GM23248 (cell line): ENCODE measurements around the gene MIA3.

Source experiments
- EZH2 ChIP-seq: fragments of 200-600 bp; sonication (generic); IDR thresholded peaks from 2 replicates; pipeline ENCODE4 v1.6.1; 2018; ENCODE audit warnings: antibody characterized with exemption, mild to moderate bottlenecking; ENCODE audit not compliant: insufficient read depth, poor library complexity, severe bottlenecking
- EZH2phosphoT487 ChIP-seq: fragments of 200-600 bp; sonication (generic); IDR thresholded peaks from 2 replicates; pipeline ENCODE4 v1.6.1; 2018; ENCODE audit warnings: antibody characterized with exemption, moderate library complexity, mild to moderate bottlenecking, low read depth; ENCODE audit not compliant: insufficient read depth

DNA sequence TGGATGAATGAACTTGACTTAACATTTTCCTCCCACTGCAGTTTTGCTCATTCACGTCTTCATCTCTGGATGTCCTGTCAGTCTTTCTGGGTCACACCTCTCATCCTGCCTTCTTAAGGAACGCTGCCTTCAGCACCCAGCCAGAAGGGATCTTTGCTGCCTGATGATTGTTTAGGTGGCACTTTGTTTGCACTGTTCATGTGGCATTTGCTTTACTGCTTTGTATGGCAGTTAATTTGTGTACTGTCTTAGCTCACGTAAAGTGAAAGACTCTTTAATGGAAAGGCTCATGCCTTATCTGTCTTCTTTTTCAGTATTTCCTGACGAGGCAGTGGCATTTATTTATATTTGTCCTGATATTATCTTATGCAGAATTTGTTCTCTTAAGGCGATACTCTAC lies 4.9 kb downstream of the MIA3 start:
- TF ChIP-seq EZH2phosphoT487: no peak
- no peak for TF ChIP-seq EZH2
